ENCODE data around the gene ACOX3.
"Not testable (repeated sequence)": the region's sequence is repeated elsewhere in the genome, so short reads cannot be mapped to it uniquely, and the experiment has no call there.

The ACOX3 gene

GRCh38 chr4:8440492-8441311 is at the start of gene ACOX3, which contains the start of gene TRMT44:
ACOX3 (minus strand) TSS chr4:8440723; CDS start chr4:8416521, 24,202 bp downstream.
TRMT44 (plus strand) TSS chr4:8440777; CDS start chr4:8440823, 46 bp downstream.
- peak; percentile 47 for DNase-seq

GRCh38 chr4:8488791-8489369 is 48.4 kb upstream of the ACOX3 start:
- no peak for DNase-seq

GRCh38 chr4:8486643-8487042 is 46.1 kb upstream of the ACOX3 start:
- not testable (repeated sequence) for DNase-seq

- DNase-seq, result no peak
These were observed 39.7 kb upstream of the ACOX3 start for GRCh38 chr4:8480221-8480620.

- no peak for DNase-seq
These were observed 38.5 kb upstream of the ACOX3 start for GRCh38 chr4:8478801-8479744.

GRCh38 chr4:8478371-8478770 is 37.8 kb upstream of the ACOX3 start:
- no peak for DNase-seq

- no peak for DNase-seq
These were observed 37.2 kb upstream of the ACOX3 start for GRCh38 chr4:8477676-8478075.

- no peak for DNase-seq
These were observed 36.6 kb upstream of the ACOX3 start for GRCh38 chr4:8477095-8477635.

- DNase-seq, result no peak
These were observed 35.4 kb upstream of the ACOX3 start for GRCh38 chr4:8475751-8476575.

- DNase-seq, result no peak
These were observed 34.3 kb upstream of the ACOX3 start for GRCh38 chr4:8474856-8475255.

- DNase-seq, result no peak
These were observed 33.5 kb upstream of the ACOX3 start for GRCh38 chr4:8473920-8474590.

- no peak for DNase-seq
These were observed 32.8 kb upstream of the ACOX3 start for GRCh38 chr4:8473198-8473919.

- no peak for DNase-seq
These were observed 32.2 kb upstream of the ACOX3 start for GRCh38 chr4:8472689-8473197.

- no peak for DNase-seq
These were observed 31.7 kb upstream of the ACOX3 start for GRCh38 chr4:8472158-8472688.

GRCh38 chr4:8471211-8471875 is 30.8 kb upstream of the ACOX3 start:
- no peak for DNase-seq

GRCh38 chr4:8470451-8471024 is 30.0 kb upstream of the ACOX3 start:
- DNase-seq, result no peak

- no peak for DNase-seq
These were observed 29.0 kb upstream of the ACOX3 start for GRCh38 chr4:8469550-8469949.

- DNase-seq, result no peak
These were observed 28.4 kb upstream of the ACOX3 start for GRCh38 chr4:8468746-8469535.
